NCI-H2029 (cell line): ENCODE results near the gene KCTD14.
"Not testable (repeated sequence)": the region's sequence is repeated elsewhere in the genome, so short reads cannot be mapped to it uniquely, and the experiment has no call there.

Experiments used
- DNase-seq: peaks from one replicate; lab custom pipeline; 2025; lab: John Stamatoyannopoulos, UW

KCTD14 gene

GRCh38 chr11:78046486-78046854, 23.4 kb upstream of the KCTD14 start:
- DNase-seq, result no peak

- DNase-seq, result peak; percentile 51
Measured at GRCh38 chr11:78045851-78046485, 22.9 kb upstream of the KCTD14 start.

- DNase-seq, result no peak
Measured at GRCh38 chr11:78044706-78045105, 21.6 kb upstream of the KCTD14 start.

- no peak for DNase-seq
Measured at GRCh38 chr11:78041843-78042440, 18.9 kb upstream of the KCTD14 start.

GRCh38 chr11:78041380-78041719, 18.3 kb upstream of the KCTD14 start:
- DNase-seq, result not testable (repeated sequence)

GRCh38 chr11:78040691-78041379, 17.8 kb upstream of the KCTD14 start:
- no peak for DNase-seq

GRCh38 chr11:78039919-78040671, 17.0 kb upstream of the KCTD14 start:
- peak; percentile 60 for DNase-seq

- no peak for DNase-seq
Measured at GRCh38 chr11:78039391-78039918, 16.4 kb upstream of the KCTD14 start.

- DNase-seq, result peak; percentile 32
Measured at GRCh38 chr11:78038697-78039313, 15.7 kb upstream of the KCTD14 start.

GRCh38 chr11:78037825-78038620, 14.9 kb upstream of the KCTD14 start:
- no peak for DNase-seq

GRCh38 chr11:78037056-78037455, 14.0 kb upstream of the KCTD14 start:
- DNase-seq, result no peak

- DNase-seq, result no peak
Measured at GRCh38 chr11:78036313-78036712, 13.2 kb upstream of the KCTD14 start.

- DNase-seq, result no peak
Measured at GRCh38 chr11:78034623-78035022, 11.5 kb upstream of the KCTD14 start.

GRCh38 chr11:78033040-78033439, 10.0 kb upstream of the KCTD14 start:
- DNase-seq, result no peak

GRCh38 chr11:78032090-78032489, 9.0 kb upstream of the KCTD14 start:
- DNase-seq, result no peak

GRCh38 chr11:78031629-78032028, 8.6 kb upstream of the KCTD14 start:
- no peak for DNase-seq

- DNase-seq, result peak; percentile 98
Measured at GRCh38 chr11:78030429-78031325, 7.6 kb upstream of the KCTD14 start.

- DNase-seq, result not testable (repeated sequence)
Measured at GRCh38 chr11:78028423-78028822, 5.3 kb upstream of the KCTD14 start.

- no peak for DNase-seq
Measured at GRCh38 chr11:78027759-78028158, 4.7 kb upstream of the KCTD14 start.

- DNase-seq, result no peak
Measured at GRCh38 chr11:78025378-78025777, 2.3 kb upstream of the KCTD14 start.
